ENCODE data around the gene HSP90AB1. TPM values are rescaled to one million over a fixed set of nuclear protein-coding genes. Genes with fewer than 3 reads are reported as not detected.

The HSP90AB1 gene
- total and polyA plus RNA-seq, 9 of the 15 experiments (the other 6 are each of a cell fraction or from before 2014, with no cell fraction given) = 1,780 to 3,358 (median 2,262) TPM

- Histone ChIP-seq H3K27me3 (ENCODE audit: control insufficient read depth in 2 of 2, insufficient read depth in 2 of 2, low read length in 2 of 2) (no peaks in the 10 kb centered on the region), H3K9me3 (replicated peaks; ENCODE audit: control insufficient read depth, insufficient read depth, low read depth, low read length) (no peaks in the 10 kb centered on the region), H3K36me3 (ENCODE audit: control insufficient read depth, insufficient read depth, low read length) (no peaks in the 10 kb centered on the region), H4K20me1 (replicated peaks; ENCODE audit: control insufficient read depth, insufficient read depth, low read length) (0 out of 2 replicates have a peak, but pooled peaks cover under 1% of the 10 kb centered on the region), H2AFZ (ENCODE audit: low read depth, low read length) (no peak overlapping the region), H3K4me1 (replicated peaks in 1 of 2; ENCODE audit: control insufficient read depth in 2 of 2, insufficient read depth in 2 of 2, low read length in 2 of 2) (peaks cover 68 to 83% of the 10 kb centered on the region in 2 experiments), H3K4me3 (no peak overlapping the region), H3K9me1 (ENCODE audit: control insufficient read depth, insufficient read depth, low read length) (no peaks in the 10 kb centered on the region), H3K27ac (ENCODE audit: extremely low read depth, low read depth, low read length) (peak overlapping the region; percentile 48; the same call in 1 of the 3 replicates), H3K9ac (ENCODE audit: insufficient read depth in 1 of 2, low read depth in 2 of 2, low read length in 2 of 2) (peak overlapping the region in 1 of 2 experiments; percentile 61; a peak in 2 of 4 replicates), H3K79me2 (ENCODE audit: control insufficient read depth, insufficient read depth, low read length) (peaks cover 29% of the 10 kb centered on the region), H3K4me2 (ENCODE audit: insufficient read depth, low read length) (0 out of 2 replicates have a peak overlapping the region, but pooled peaks have one; percentile 22)
- CTCF ChIA-PET (ENCODE audit: low intra/inter-chr PET ratio) = interaction anchor here (1.9 kb wide), 1 partner anchor 48 kb away, joined by 5 read pairs; no protein-coding TSS in a partner anchor
- no TSS peak for BruUV-seq (replicated peaks)
- 78% methylated on average over 4 of the region's 4 CpGs for WGBS (ENCODE audit: insufficient coverage, low coverage, missing lambda C conversion rate)
- no peak for FAIRE-seq
- in situ Hi-C loops (cut with MboI) (no loop called here), intact Hi-C loops (cut with micrococcal nuclease) (loop anchor here (2.0 to 10.0 kb wide), 2 partner anchors 18 to 586 kb away; partner anchors contain the start of gene MAD2L1BP)
- TF ChIP-seq KDM1A (IDR thresholded peaks at IDR 0.05) = 0 out of 4 replicates have a peak, but pooled peaks of 1 of the 2 experiments have one; percentile 18
- no peak for TF ChIP-seq CEBPB (tag; IDR thresholded peaks at IDR 0.05)
- no peak for TF ChIP-seq HDGF (IDR thresholded peaks at IDR 0.05)
- TF ChIP-seq ZNF121 (CRISPR knock-in tag; conservative IDR thresholded peaks at IDR 0.05) = peak; percentile 86
- TF ChIP-seq MXI1 (IDR thresholded peaks at IDR 0.05; ENCODE audit: low read depth, low read length) = no peak
- TF ChIP-seq ARID4B (CRISPR knock-in tag; IDR thresholded peaks at IDR 0.05) = no peak
- TF ChIP-seq KAT7 (CRISPR knock-in tag; IDR thresholded peaks at IDR 0.05; ENCODE audit: borderline replicate concordance) = 0 out of 2 replicates have a peak, but pooled peaks have one; percentile 45
- TF ChIP-seq MCM3 (IDR thresholded peaks at IDR 0.05) = no peak
- no peak for TF ChIP-seq ZHX1 (conservative IDR thresholded peaks at IDR 0.05; ENCODE audit: low read length)
- no peak for TF ChIP-seq VEZF1 (CRISPR knock-in tag; IDR thresholded peaks at IDR 0.05)
- no peak for TF ChIP-seq ZNF165 (CRISPR knock-in tag; IDR thresholded peaks at IDR 0.05; ENCODE audit: borderline replicate concordance)
- no peak for TF ChIP-seq FOXA3 (CRISPR knock-in tag; conservative IDR thresholded peaks at IDR 0.05 in 1 of 2, IDR thresholded peaks at IDR 0.05 in 1 of 2)
- no peak for TF ChIP-seq PCBP2 (IDR thresholded peaks at IDR 0.05; ENCODE audit: low read depth, low read length, poor library complexity, severe bottlenecking)
- ATAC-seq = no peak
- POLR2A ChIA-PET = interaction anchor here (0.5 to 6.8 kb wide), 7 partner anchors 12 to 714 kb away, joined by 3 to 52 read pairs (median 9); partner anchors contain the start of gene HSP90AB1
- no peak for DNase-seq (ENCODE audit: extremely low read depth in 1 of 4, low spot score in 3 of 4)
These were observed 26.0 kb upstream of the HSP90AB1 start for GRCh38 chr6:44220913-44221290.

Measured in K562 (cell line).